OCI-LY1 (cell line): ENCODE measurements around the gene CCDC85C.

Experiments
- H2AFZ ChIP-seq: fragments of 200-600 bp; sonication (generic), shearing (Covaris generic); 2 replicates; pipeline ENCODE4 v1.6.0; 2014; ENCODE audit warnings: antibody characterized with exemption, mild to moderate bottlenecking, low read length
- H3F3A ChIP-seq: fragments of 200-600 bp; sonication (generic), shearing (Covaris generic); 2 replicates; pipeline ENCODE4 v1.6.0; 2014; ENCODE audit warnings: mild to moderate bottlenecking, antibody characterized with exemption, low read length, moderate library complexity; ENCODE audit not compliant: insufficient read depth
- H3K27ac ChIP-seq: fragments of 200-600 bp; sonication (generic); 2 replicates; pipeline ENCODE4 v1.5.1; 2014; ENCODE audit warnings: low read length, mixed run types, mild to moderate bottlenecking, low read depth; ENCODE audit not compliant: poor library complexity, severe bottlenecking
- H3K27me3 ChIP-seq: fragments of 200-600 bp; sonication (generic); 2 replicates; pipeline ENCODE4 v1.6.0; 2014; ENCODE audit warnings: antibody characterized with exemption, mild to moderate bottlenecking, low read length, moderate library complexity; ENCODE audit not compliant: insufficient read depth
- H3K36me3 ChIP-seq: fragments of 200-600 bp; sonication (generic); 2 replicates; pipeline ENCODE4 v1.6.1; 2014; ENCODE audit warnings: mild to moderate bottlenecking, antibody characterized with exemption, low read length, moderate library complexity, mixed read lengths; ENCODE audit not compliant: insufficient read depth
- H3K4me1 ChIP-seq: fragments of 200-600 bp; sonication (generic); 2 replicates; pipeline ENCODE4 v1.5.1; 2014; ENCODE audit warnings: mild to moderate bottlenecking, low read length, moderate library complexity; ENCODE audit not compliant: insufficient read depth, severe bottlenecking
- H3K4me2 ChIP-seq: fragments of 200-600 bp; sonication (generic), shearing (Covaris generic); 2 replicates; pipeline ENCODE4 v1.6.1; 2014; ENCODE audit warnings: low read length
- H3K4me3 ChIP-seq: fragments of 200-600 bp; sonication (generic); 2 replicates; pipeline ENCODE4 v1.5.1; 2014; ENCODE audit warnings: low read length, low read depth, mild to moderate bottlenecking, mixed read lengths; ENCODE audit not compliant: poor library complexity, severe bottlenecking
- H3K79me2 ChIP-seq: fragments of 200-600 bp; shearing (Covaris generic); 2 replicates; pipeline ENCODE4 v1.6.1; 2016; ENCODE audit warnings: mixed run types, low read length, mixed read lengths; ENCODE audit not compliant: insufficient read depth
- H3K9ac ChIP-seq: fragments of 200-600 bp; sonication (generic), shearing (Covaris generic); 2 replicates; pipeline ENCODE4 v1.6.1; 2014; ENCODE audit warnings: mild to moderate bottlenecking, low read length, mixed read lengths
- H3K9me2 ChIP-seq: fragments of 200-600 bp; sonication (generic), shearing (Covaris generic); 2 replicates; pipeline ENCODE4 v1.6.1; 2014; ENCODE audit warnings: low read depth, mild to moderate bottlenecking, low read length, mixed read lengths
- H3K9me3 ChIP-seq: fragments of 200-600 bp; shearing (Covaris generic); 2 replicates; pipeline ENCODE4 v1.6.1; 2014; ENCODE audit warnings: low read length, mixed read lengths
- H4K20me1 ChIP-seq: fragments of 200-600 bp; sonication (generic), shearing (Covaris generic); 2 replicates; pipeline ENCODE4 v1.6.0; 2016; ENCODE audit warnings: mild to moderate bottlenecking, low read length; ENCODE audit not compliant: insufficient read depth
- EZH2 ChIP-seq: fragments of 200-600 bp; sonication (generic), shearing (Covaris generic); IDR thresholded peaks from 2 replicates; pipeline ENCODE4 v1.8.0; 2017; ENCODE audit warnings: borderline replicate concordance, mixed run types, mild to moderate bottlenecking, antibody characterized with exemption, low read length, moderate library complexity, mixed read lengths
- TF ChIP-seq, protein P1 (sequence below): fragments of 200-600 bp; sonication (generic), shearing (Covaris generic); IDR thresholded peaks from 2 replicates; pipeline ENCODE4 v1.5.1; 2017; ENCODE audit warnings: mild to moderate bottlenecking, antibody characterized with exemption, low read length, moderate library complexity, mixed read lengths

CCDC85C gene

DNA sequence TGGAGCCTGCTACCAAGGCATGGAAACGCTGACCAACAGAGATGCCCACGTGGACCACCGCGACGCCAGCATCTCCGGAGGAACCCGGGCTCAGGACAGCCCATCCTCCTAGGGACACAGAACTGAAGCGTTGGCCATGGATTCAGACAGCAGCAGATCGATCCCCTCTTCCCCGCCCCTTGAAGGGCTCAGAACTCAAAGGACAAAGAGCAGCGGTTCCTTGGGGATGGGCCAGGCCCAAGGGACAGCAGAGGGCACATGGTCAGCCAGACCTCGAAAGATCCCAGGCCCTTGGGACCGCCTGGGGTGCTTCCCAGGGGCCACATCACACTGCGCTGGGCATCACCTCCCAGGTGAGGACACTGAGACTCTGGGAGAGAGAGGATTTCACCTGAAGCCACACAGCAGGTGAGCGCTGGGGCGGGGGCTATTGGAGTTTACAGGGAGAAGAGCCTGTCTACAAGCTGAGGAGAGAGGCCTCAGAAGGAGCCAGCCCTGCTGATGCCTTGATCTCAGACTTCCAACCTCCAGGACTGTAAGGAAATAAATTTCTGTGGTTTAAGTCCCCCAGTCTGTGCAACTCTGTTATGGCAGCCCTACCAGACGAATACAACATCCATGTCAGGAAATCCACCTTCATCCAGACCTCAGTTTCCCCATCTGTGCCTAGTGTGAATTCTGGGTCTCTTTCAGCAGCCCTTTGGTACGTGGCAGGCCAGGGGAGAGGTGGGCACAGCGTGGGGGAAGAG lies 73.4 kb downstream of the CCDC85C start:
- TF ChIP-seq, protein P1, sequence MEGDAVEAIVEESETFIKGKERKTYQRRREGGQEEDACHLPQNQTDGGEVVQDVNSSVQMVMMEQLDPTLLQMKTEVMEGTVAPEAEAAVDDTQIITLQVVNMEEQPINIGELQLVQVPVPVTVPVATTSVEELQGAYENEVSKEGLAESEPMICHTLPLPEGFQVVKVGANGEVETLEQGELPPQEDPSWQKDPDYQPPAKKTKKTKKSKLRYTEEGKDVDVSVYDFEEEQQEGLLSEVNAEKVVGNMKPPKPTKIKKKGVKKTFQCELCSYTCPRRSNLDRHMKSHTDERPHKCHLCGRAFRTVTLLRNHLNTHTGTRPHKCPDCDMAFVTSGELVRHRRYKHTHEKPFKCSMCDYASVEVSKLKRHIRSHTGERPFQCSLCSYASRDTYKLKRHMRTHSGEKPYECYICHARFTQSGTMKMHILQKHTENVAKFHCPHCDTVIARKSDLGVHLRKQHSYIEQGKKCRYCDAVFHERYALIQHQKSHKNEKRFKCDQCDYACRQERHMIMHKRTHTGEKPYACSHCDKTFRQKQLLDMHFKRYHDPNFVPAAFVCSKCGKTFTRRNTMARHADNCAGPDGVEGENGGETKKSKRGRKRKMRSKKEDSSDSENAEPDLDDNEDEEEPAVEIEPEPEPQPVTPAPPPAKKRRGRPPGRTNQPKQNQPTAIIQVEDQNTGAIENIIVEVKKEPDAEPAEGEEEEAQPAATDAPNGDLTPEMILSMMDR: no peak
- TF ChIP-seq EZH2: no peak
- H3K4me3 ChIP-seq: no peak overlapping the region
- no peaks in the 10 kb centered on the region for H3K4me1 ChIP-seq
- H4K20me1 ChIP-seq: no peaks in the 10 kb centered on the region
- H3K4me2 ChIP-seq: no peak overlapping the region
- no peaks in the 10 kb centered on the region for H3K9me3 ChIP-seq
- H3K36me3 ChIP-seq: no peaks in the 10 kb centered on the region
- H3F3A ChIP-seq: no peaks in the 10 kb centered on the region
- H3K79me2 ChIP-seq: no peaks in the 10 kb centered on the region
- H3K27me3 ChIP-seq: no peaks in the 10 kb centered on the region
- H3K9me2 ChIP-seq: no peaks in the 10 kb centered on the region
- no peak overlapping the region for H3K27ac ChIP-seq
- H3K9ac ChIP-seq: no peak overlapping the region
- H2AFZ ChIP-seq: no peak overlapping the region

DNA sequence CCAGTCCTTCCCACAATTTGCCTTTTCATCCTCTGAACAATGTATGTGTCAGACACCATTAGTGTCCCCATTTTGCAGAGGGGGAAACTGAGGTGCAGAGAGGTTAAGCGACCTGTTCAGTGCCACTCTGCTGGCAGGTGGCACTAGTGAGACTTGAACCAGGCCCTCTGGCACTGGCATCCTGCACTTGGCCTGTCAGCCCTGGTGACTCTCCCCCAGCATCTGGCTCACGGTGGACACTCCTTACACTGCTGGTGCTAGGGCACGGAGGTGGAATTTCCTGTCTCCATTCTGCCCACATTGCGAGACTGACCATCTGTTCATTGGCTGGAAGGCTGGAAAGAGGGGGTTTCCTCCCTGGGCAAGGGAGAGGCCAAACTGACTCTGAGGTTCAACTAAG lies 74.1 kb downstream of the CCDC85C start:
- Histone ChIP-seq H3K79me2 (no peaks in the 10 kb centered on the region), H3K9me3 (no peaks in the 10 kb centered on the region), H4K20me1 (no peaks in the 10 kb centered on the region), H3K4me3 (no peak overlapping the region), H2AFZ (no peak overlapping the region), H3K36me3 (no peaks in the 10 kb centered on the region), H3K4me1 (no peaks in the 10 kb centered on the region), H3K9me2 (no peaks in the 10 kb centered on the region), H3K27me3 (no peaks in the 10 kb centered on the region), H3K9ac (no peak overlapping the region), H3K4me2 (no peak overlapping the region), H3K27ac (no peak overlapping the region), H3F3A (no peaks in the 10 kb centered on the region)
- TF ChIP-seq EZH2: no peak
- TF ChIP-seq, protein P1: no peak; the same call in 1 of the 2 replicates

DNA sequence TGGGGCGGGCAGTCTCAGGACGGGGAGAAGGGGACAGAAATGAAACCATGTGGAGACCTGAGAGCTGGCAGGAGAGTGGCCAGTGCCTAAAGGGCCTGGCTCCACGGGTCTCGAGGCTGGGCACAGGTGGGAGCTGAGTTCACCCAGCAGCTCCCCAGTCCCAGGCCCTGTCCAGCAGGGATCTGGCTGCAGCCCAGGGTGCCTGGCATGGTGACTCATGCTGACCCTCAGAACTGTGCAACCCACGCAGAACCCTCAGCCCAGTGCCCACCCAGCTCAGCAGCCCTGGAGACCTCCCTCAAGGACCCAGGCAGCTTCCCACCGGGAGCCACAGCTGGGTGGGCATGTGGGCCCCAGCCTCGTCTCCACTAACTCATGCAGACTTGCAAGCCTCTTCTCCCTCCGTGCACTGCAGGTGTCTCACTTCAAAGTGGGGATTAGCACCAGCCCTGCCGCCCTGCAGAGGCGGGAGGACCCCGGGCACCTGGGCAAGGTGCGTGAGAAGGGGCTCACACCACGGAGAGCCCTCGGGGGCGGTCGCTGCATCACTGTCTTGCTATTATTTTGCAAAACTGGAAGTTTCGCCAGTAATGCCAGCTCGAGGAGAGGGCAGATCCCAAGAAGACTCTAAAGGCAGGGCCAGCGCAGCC lies 76.5 kb downstream of the CCDC85C start:
- Histone ChIP-seq H3K9ac (no peak overlapping the region), H3K9me2 (no peaks in the 10 kb centered on the region), H3K27ac (no peak overlapping the region), H3K4me3 (no peak overlapping the region), H3K79me2 (no peaks in the 10 kb centered on the region), H3K4me2 (no peak overlapping the region), H3K36me3 (no peaks in the 10 kb centered on the region), H3K9me3 (no peaks in the 10 kb centered on the region), H2AFZ (no peak overlapping the region), H4K20me1 (no peaks in the 10 kb centered on the region), H3K27me3 (0 out of 2 replicates have a peak, but pooled peaks cover 3% of the 10 kb centered on the region), H3F3A (no peaks in the 10 kb centered on the region), H3K4me1 (no peaks in the 10 kb centered on the region)
- no peak for TF ChIP-seq EZH2
- TF ChIP-seq, protein P1: no peak
